HG03103 (cell line): ENCODE measurements around the gene WT1.

Experiments used
- ATAC-seq: cut with Tn5 transposase; IDR thresholded peaks from one replicate; pipeline ENCODE4 v1.9.1; 2021; ENCODE audit warnings: low read depth; ENCODE audit not compliant: unreplicated experiment

WT1 gene

DNA sequence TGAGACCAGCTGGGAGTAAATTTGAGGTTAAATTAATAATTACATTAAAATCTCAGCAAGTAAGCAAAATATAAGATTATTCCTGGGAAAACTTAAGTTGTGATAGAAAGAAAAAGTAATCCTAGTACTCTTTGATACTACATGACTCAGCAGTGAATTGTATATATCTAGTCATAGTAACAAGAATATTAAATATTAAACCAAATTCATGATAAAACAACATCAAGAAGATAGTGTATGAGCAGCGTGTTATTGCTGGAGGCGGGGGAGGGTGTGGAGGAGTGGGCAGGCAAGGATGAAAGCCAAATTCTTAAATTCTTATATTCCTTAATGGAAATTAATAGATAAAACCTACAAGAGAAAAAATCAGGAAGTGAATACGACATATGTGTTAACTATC is 95.2 kb downstream of the WT1 start:
- no peak for ATAC-seq
